K562 (cell line): ENCODE results near the gene KHDRBS2. TPM values are rescaled to one million over a fixed set of nuclear protein-coding genes. Genes with fewer than 3 reads are reported as not detected.
A peak's percentile ranks its signal among the peaks of the same experiment; 100 is the strongest.

Experiments
- ATAC-seq: fragments of 200-7000 bp; cut with Tn5 transposase; 3 replicates; pipeline ENCODE4 v1.9.1; 2020; ENCODE audit warnings: moderate library complexity
- BruUV-seq: library from RNA; stranded (reverse); fragments of 400-500 nt; replicated peaks from 2 replicates; lab custom pipeline; 2021; lab: Mats Ljungman, UMichigan
- CTCF ChIA-PET: fragments of 300-600 bp; formaldehyde crosslinking; extraction: SDS; loops from one replicate; lab custom pipeline; 2021; ENCODE audit warnings: low intra/inter-chr PET ratio; lab: Yijun Ruan, JAX
- POLR2A ChIA-PET: fragments of 300-600, 350-650 bp; sonication (Branson Sonifier 250); formaldehyde crosslinking; extraction: SDS; loops from one replicate; lab custom pipeline; 2021; ENCODE audit warnings: antibody characterized with exemption, inconsistent platforms; lab: Yijun Ruan, JAX
- DNase-seq, 4 experiments: peaks; one replicate each; pipeline versions ENCODE4 v3.0.0 to v3.0.0-alpha.2; 2011 to 2018; ENCODE audit warnings: low spot score in 3 of 4, mixed read lengths in 3 of 4; ENCODE audit errors: extremely low read depth in 1 of 4
- FAIRE-seq: peaks from 2 replicates; lab custom pipeline; 2011; peaks lifted over from hg19 to GRCh38; lab: Jason Lieb, UNC
- H2AFZ ChIP-seq: 2 replicates; pipeline ENCODE4 v1.6.0; 2011; ENCODE audit warnings: low read depth, low read length, control low read depth, inconsistent platforms
- H3K27ac ChIP-seq: fragments of 200-600 bp; 3 replicates; pipeline ENCODE4 v1.8.0; 2011; ENCODE audit warnings: low read depth, mild to moderate bottlenecking, control low read depth, inconsistent platforms, low read length, moderate library complexity, mixed read lengths; ENCODE audit errors: extremely low read depth
- H3K27me3 ChIP-seq, 2 experiments: fragments of 300-600 bp in 1 of 2; 2 replicates in 1 of 2; 3 replicates in 1 of 2; pipeline versions ENCODE4 v1.6.0 to v1.8.0; 2011; ENCODE audit warnings: inconsistent platforms in 2 of 2, low read length in 2 of 2, mild to moderate bottlenecking in 1 of 2, mixed read lengths in 1 of 2, moderate library complexity in 1 of 2; ENCODE audit not compliant: control insufficient read depth in 2 of 2, insufficient read depth in 2 of 2
- H3K36me3 ChIP-seq: fragments of 300-600 bp; 3 replicates; pipeline ENCODE4 v1.8.0; 2011; ENCODE audit warnings: mild to moderate bottlenecking, low read length, inconsistent platforms; ENCODE audit not compliant: control insufficient read depth, insufficient read depth
- H3K4me1 ChIP-seq, 2 experiments: fragments of 200-600 bp in 1 of 2; replicated peaks in 1 of 2; 2 replicates in 1 of 2; 3 replicates in 1 of 2; pipeline versions ENCODE4 v1.5.1 to v1.8.0; 2011; ENCODE audit warnings: inconsistent platforms in 2 of 2, low read length in 2 of 2, mild to moderate bottlenecking in 1 of 2, mixed read lengths in 1 of 2, moderate library complexity in 1 of 2; ENCODE audit not compliant: control insufficient read depth in 2 of 2, insufficient read depth in 2 of 2
- H3K4me2 ChIP-seq: 2 replicates; pipeline ENCODE4 v1.6.1; 2011; ENCODE audit warnings: low read length, control low read depth, inconsistent platforms, mixed read lengths; ENCODE audit not compliant: insufficient read depth
- H3K4me3 ChIP-seq: fragments of 200-600 bp; sonication (generic), shearing (Covaris generic); 2 replicates; pipeline ENCODE4 v1.5.1; 2016; ENCODE audit warnings: control low read depth, inconsistent platforms
- H3K79me2 ChIP-seq: fragments of 200-600 bp; 3 replicates; pipeline ENCODE4 v1.8.0; 2011; ENCODE audit warnings: low read length, inconsistent platforms; ENCODE audit not compliant: control insufficient read depth, insufficient read depth
- H3K9ac ChIP-seq, 2 experiments: 2 replicates each; pipeline versions ENCODE4 v1.6.0 to v1.6.1; 2011; ENCODE audit warnings: low read depth in 2 of 2, low read length in 2 of 2, control low read depth in 1 of 2, inconsistent platforms in 1 of 2, mild to moderate bottlenecking in 1 of 2, mixed read lengths in 1 of 2; ENCODE audit not compliant: insufficient read depth in 1 of 2
- H3K9me1 ChIP-seq: one replicate; pipeline ENCODE4 v1.6.0; 2011; ENCODE audit warnings: inconsistent platforms, mild to moderate bottlenecking, low read length, moderate library complexity; ENCODE audit not compliant: control insufficient read depth, insufficient read depth
- H3K9me3 ChIP-seq: replicated peaks from 2 replicates; pipeline ENCODE4 v1.5.1; 2011; ENCODE audit warnings: low read depth, low read length, inconsistent platforms; ENCODE audit not compliant: control insufficient read depth, insufficient read depth
- H4K20me1 ChIP-seq: replicated peaks from 2 replicates; pipeline ENCODE4 v1.6.1; 2011; ENCODE audit warnings: low read length, inconsistent platforms, mixed read lengths; ENCODE audit not compliant: control insufficient read depth, insufficient read depth
- CBX5 ChIP-seq: IDR thresholded peaks from 2 replicates; pipeline ENCODE4 v1.6.1; 2014; ENCODE audit warnings: low read depth, borderline replicate concordance
- ELF2 ChIP-seq: fragments of 250-450 bp; sonication (Bioruptor Pico); IDR thresholded peaks from 2 replicates; pipeline ENCODE4 v1.5.0; 2021; ENCODE audit warnings: mild to moderate bottlenecking
- GATA2 ChIP-seq: sonication (generic); formaldehyde crosslinking; IDR thresholded peaks from 2 replicates; pipeline ENCODE4 v1.4.0; 2020; ENCODE audit warnings: mild to moderate bottlenecking, missing genetic modification reagents
- IRF9 ChIP-seq: fragments of 450-650 bp; IDR thresholded peaks from 2 replicates; pipeline ENCODE4 v1.6.1; 2016; ENCODE audit warnings: missing biosample characterization, missing genetic modification characterization
- MAFF ChIP-seq: IDR thresholded peaks from 2 replicates; pipeline ENCODE4 v1.6.1; 2012; ENCODE audit warnings: low read length, improper control_type of control experiment
- MAFK ChIP-seq: IDR thresholded peaks from 2 replicates; pipeline ENCODE4 v1.6.1; 2011; ENCODE audit warnings: low read length, improper control_type of control experiment
- POU5F1 ChIP-seq: fragments of 150-350 bp; IDR thresholded peaks from 2 replicates; pipeline ENCODE4 v1.6.1; 2014; ENCODE audit warnings: borderline replicate concordance, low read length, low read depth, mild to moderate bottlenecking; ENCODE audit not compliant: partially characterized antibody
- PYGO2 ChIP-seq: fragments of 450-650 bp; IDR thresholded peaks from 2 replicates; pipeline ENCODE4 v1.6.1; 2016; ENCODE audit warnings: mild to moderate bottlenecking, missing genetic modification characterization, moderate library complexity, missing compliant biosample characterization
- STAT5B ChIP-seq: fragments of 250-450 bp; sonication (Bioruptor Pico); IDR thresholded peaks from 2 replicates; pipeline ENCODE4 v1.8.0; 2021; ENCODE audit warnings: mild to moderate bottlenecking, inconsistent platforms
- TEAD1 ChIP-seq, 2 experiments: fragments of 450-650 bp in 1 of 2; sonication (generic) in 1 of 2; formaldehyde crosslinking; IDR thresholded peaks; 2 replicates each; pipeline versions ENCODE4 v1.4.0 to v1.8.0; 2020 to 2022; ENCODE audit warnings: mild to moderate bottlenecking in 2 of 2, missing genetic modification reagents in 1 of 2
- ZKSCAN8 ChIP-seq: fragments of 200-800 bp; sonication (Bioruptor generic); IDR thresholded peaks from 2 replicates; pipeline ENCODE4 v1.6.1; 2016; ENCODE audit warnings: missing genetic modification characterization, missing compliant biosample characterization
- ZMIZ1 ChIP-seq, 2 experiments: fragments of 150-350 bp in 1 of 2; IDR thresholded peaks; 2 replicates each; pipeline ENCODE4 v1.6.1; 2012 to 2016; ENCODE audit warnings: low read depth in 2 of 2, low read length in 2 of 2, mild to moderate bottlenecking in 1 of 2, moderate library complexity in 1 of 2
- ZNF316 ChIP-seq: fragments of 450-650 bp; IDR thresholded peaks from 2 replicates; pipeline ENCODE4 v1.6.1; 2016
- WGBS: fragments of 100-300 bp; shearing (Covaris generic); methylation state at CpG from one replicate; pipeline ENCODE4 v1.1.6; 2016; ENCODE audit warnings: low coverage, mixed read lengths; ENCODE audit not compliant: insufficient coverage; ENCODE audit errors: missing lambda C conversion rate; 5-methylcytosine and 5-hydroxymethylcytosine counted together
- in situ Hi-C: fragments of 300-500 bp; cut with MboI; formaldehyde crosslinking; loops from 4 replicates; pipeline ENCODE4 v1.15.0; 2018; ENCODE audit warnings: inconsistent platforms, mixed read lengths
- intact Hi-C: fragments of 100-400 bp; cut with micrococcal nuclease; formaldehyde crosslinking; loops from 2 replicates; pipeline ENCODE4 v1.14.2; 2022
- polyA plus RNA-seq, 8 experiments: library from polyadenylated mRNA; depleted of rRNA in 4 of 8; stranded (reverse) in 5 of 8; unstranded in 3 of 8; fragments of >200 nt; fragmentation: Nextera tagmentation in 2 of 8; fragmentation: Illumina TruSeq in 1 of 8; extraction: Ambion mirVana in 2 of 8; extraction: Trizol in 1 of 8; gene quantifications; 2 replicates each; pipeline versions ENCODE4 v1.2.1 to v1.2.3, GENCODE V29; 2011 to 2014; ENCODE audit warnings: inconsistent platforms in 1 of 8, missing spikeins in 1 of 8
- total RNA-seq, 7 experiments: library from RNA; depleted of rRNA in 6 of 7; stranded (reverse); fragments of >200 nt in 6 of 7; fragmentation: Illumina TruSeq in 2 of 7; extraction: Trizol in 2 of 7; gene quantifications; 2 replicates each; pipeline versions ENCODE4 v1.2.1 to v1.2.3, GENCODE V29; 2011 to 2021; ENCODE audit warnings: low replicate concordance in 1 of 7
- TF ChIP-seq, protein P1 (sequence below): sonication (generic); IDR thresholded peaks from 2 replicates; pipeline ENCODE4 v1.6.1; 2016

Gene KHDRBS2
- total and polyA plus RNA-seq, 9 of the 15 experiments (the other 6 are each of a cell fraction or from before 2014, with no cell fraction given) = not detected

DNA sequence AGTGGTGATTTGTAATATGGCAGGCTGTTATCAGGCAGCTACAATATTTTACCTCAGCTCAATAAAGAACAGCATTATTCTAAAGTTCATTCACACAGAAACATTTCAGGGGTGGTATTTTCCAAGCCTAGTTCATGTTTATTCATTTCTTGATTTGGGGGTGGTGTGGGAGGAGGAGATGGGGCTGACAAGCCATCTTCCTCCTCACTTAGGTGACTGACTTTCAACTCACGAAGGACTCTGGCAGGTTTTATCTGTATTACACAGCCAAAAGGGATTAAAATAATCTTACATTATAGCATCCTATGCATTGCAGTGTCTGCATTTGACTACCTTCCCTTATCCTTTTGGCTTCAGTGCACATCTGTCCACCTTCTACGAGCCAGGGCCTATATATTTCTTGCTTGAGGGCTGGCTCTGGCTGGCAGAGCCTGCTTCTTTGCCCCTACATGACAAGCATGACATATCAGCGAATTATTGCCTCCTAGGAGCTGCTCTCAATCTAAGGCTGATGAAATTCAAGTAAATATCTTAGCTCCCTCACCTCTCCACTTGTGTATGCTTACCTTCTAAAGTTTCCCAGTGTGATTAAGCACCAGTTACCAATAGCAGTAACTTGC lies 20.0 kb downstream of the KHDRBS2 start (continued):
- TF ChIP-seq, protein P1, sequence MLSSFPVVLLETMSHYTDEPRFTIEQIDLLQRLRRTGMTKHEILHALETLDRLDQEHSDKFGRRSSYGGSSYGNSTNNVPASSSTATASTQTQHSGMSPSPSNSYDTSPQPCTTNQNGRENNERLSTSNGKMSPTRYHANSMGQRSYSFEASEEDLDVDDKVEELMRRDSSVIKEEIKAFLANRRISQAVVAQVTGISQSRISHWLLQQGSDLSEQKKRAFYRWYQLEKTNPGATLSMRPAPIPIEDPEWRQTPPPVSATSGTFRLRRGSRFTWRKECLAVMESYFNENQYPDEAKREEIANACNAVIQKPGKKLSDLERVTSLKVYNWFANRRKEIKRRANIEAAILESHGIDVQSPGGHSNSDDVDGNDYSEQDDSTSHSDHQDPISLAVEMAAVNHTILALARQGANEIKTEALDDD = no peak
- no peak for TF ChIP-seq CBX5
- TF ChIP-seq PYGO2 = no peak
- no peak for TF ChIP-seq POU5F1
- no peak for TF ChIP-seq STAT5B (CRISPR knock-in tag)
- TF ChIP-seq GATA2 (CRISPR knock-in tag) = no peak

- no peak for ATAC-seq
- intact Hi-C loops = no loop called here
- no peak for TF ChIP-seq ZMIZ1 (IDR thresholded peaks at IDR 0.05; ENCODE audit: low read depth in 2 of 2, low read length in 2 of 2)
- no peak for TF ChIP-seq IRF9 (tag)
- TF ChIP-seq ELF2 = no peak
- TF ChIP-seq MAFF = peak; percentile 39; the same call in 1 of the 2 replicates
- TF ChIP-seq TEAD1 (CRISPR knock-in tag; IDR thresholded peaks at IDR 0.05) = no peak
- TF ChIP-seq ZKSCAN8 (CRISPR knock-in tag) = no peak
- peak; percentile 39; the same call in 1 of the 2 replicates for TF ChIP-seq MAFK
- peak; percentile 52 for TF ChIP-seq ZNF316
- TF ChIP-seq, all 486 proteins: peak for 3
Observed at GRCh38 chr6:62262283-62262682, 23.7 kb downstream of the KHDRBS2 start.

More at GRCh38 chr6:62262283-62262682, 23.7 kb downstream of the KHDRBS2 start:
- no peaks in the 10 kb centered on the region for H3K4me1 ChIP-seq
- H3K27me3 ChIP-seq = no peaks in the 10 kb centered on the region
- WGBS = 0% methylated on average over 3 of the region's 3 CpGs
- no peaks in the 10 kb centered on the region for H3K79me2 ChIP-seq
- H3K27ac ChIP-seq = no peak overlapping the region
- no peak overlapping the region for H3K4me2 ChIP-seq
- no peak overlapping the region for H3K4me3 ChIP-seq
- FAIRE-seq (no peak), DNase-seq (no peak)
- BruUV-seq = no TSS peak
- in situ Hi-C loops = no loop called here
- H3K9me1 ChIP-seq = no peaks in the 10 kb centered on the region
- H3K9ac ChIP-seq = no peak overlapping the region
- POLR2A ChIA-PET = no interaction called here
- H4K20me1 ChIP-seq = no peaks in the 10 kb centered on the region
- H3K36me3 ChIP-seq = no peaks in the 10 kb centered on the region
- CTCF ChIA-PET = no interaction called here
- no peak overlapping the region for H2AFZ ChIP-seq
- H3K9me3 ChIP-seq = no peaks in the 10 kb centered on the region
